Stimulated activated CD4-positive, alpha-beta T cell treated with anti-CD3 and anti-CD28 coated beads, TNF-alpha, amount 100 ng/mL, for 48 hours (primary cell): ENCODE data around the gene ANKRD39.
A peak's percentile ranks its signal among the peaks of the same experiment; 100 is the strongest.
"Not testable (repeated sequence)": the region's sequence is repeated elsewhere in the genome, so short reads cannot be mapped to it uniquely, and the experiment has no call there.

Experiments used
- DNase-seq, 3 donors: peaks; one replicate each; pipeline ENCODE4 v3.0.0-alpha.2; 2020; ENCODE audit warnings: low read depth in 3 of 3

ANKRD39 gene

GRCh38 chr2:96857667-96858372 is at the start of gene ANKRD39:
TSS of gene ANKRD39 (minus strand) at chr2:96858016. CDS start at chr2:96857987, 29 bp downstream.
- DNase-seq = peak; percentile 95 to 96 (median 96)

- DNase-seq = no peak
These were observed 48.9 kb upstream of the ANKRD39 start for GRCh38 chr2:96906729-96907114.

- no peak for DNase-seq
These were observed 46.0 kb upstream of the ANKRD39 start for GRCh38 chr2:96903815-96904214.

GRCh38 chr2:96903318-96903717 is 45.5 kb upstream of the ANKRD39 start:
- no peak for DNase-seq

GRCh38 chr2:96900237-96900636 is 42.4 kb upstream of the ANKRD39 start:
- DNase-seq = no peak

- no peak for DNase-seq
These were observed 41.6 kb upstream of the ANKRD39 start for GRCh38 chr2:96899413-96899741.

- no peak for DNase-seq
These were observed 41.0 kb upstream of the ANKRD39 start for GRCh38 chr2:96898641-96899412.

- DNase-seq = no peak
These were observed 40.3 kb upstream of the ANKRD39 start for GRCh38 chr2:96898135-96898505.

GRCh38 chr2:96897491-96898134 is 39.8 kb upstream of the ANKRD39 start:
- no peak for DNase-seq

GRCh38 chr2:96895746-96896651 is 38.2 kb upstream of the ANKRD39 start:
- no peak for DNase-seq

- DNase-seq = no peak
These were observed 37.4 kb upstream of the ANKRD39 start for GRCh38 chr2:96895032-96895745.

- DNase-seq = no peak
These were observed 36.3 kb upstream of the ANKRD39 start for GRCh38 chr2:96894151-96894531.

- DNase-seq = no peak
These were observed 35.7 kb upstream of the ANKRD39 start for GRCh38 chr2:96893289-96894150.

GRCh38 chr2:96891591-96892333 is 33.9 kb upstream of the ANKRD39 start:
- no peak for DNase-seq

- DNase-seq = no peak
These were observed 33.0 kb upstream of the ANKRD39 start for GRCh38 chr2:96890726-96891385.

GRCh38 chr2:96890252-96890651 is 32.4 kb upstream of the ANKRD39 start:
- no peak for DNase-seq

- DNase-seq = not testable (repeated sequence)
These were observed 31.7 kb upstream of the ANKRD39 start for GRCh38 chr2:96889502-96889901.

GRCh38 chr2:96888072-96889011 is 30.5 kb upstream of the ANKRD39 start:
- no peak for DNase-seq
